Gastroesophageal sphincter (tissue), 4 donors: ENCODE results near the gene SGMS2. TPM values are rescaled to one million over a fixed set of nuclear protein-coding genes. Genes with fewer than 3 reads are reported as not detected.

Experiments
- ATAC-seq: fragments of 150-250 bp; one replicate; pipeline ENCODE4 v1.9.1; 2016; ENCODE audit warnings: mild to moderate bottlenecking, moderate library complexity
- H3K27ac ChIP-seq, 4 donors: fragments of 200-600 bp; sonication (generic) in 3 of 4; 1 replicate in 3 of 4; 2 replicates in 1 of 4; pipeline ENCODE4 v1.5.1; 2016 to 2019
- H3K27me3 ChIP-seq: fragments of 200-600 bp; sonication (generic); one replicate; pipeline ENCODE4 v1.5.1; 2019
- H3K36me3 ChIP-seq, 2 donors: fragments of 200-600 bp; sonication (generic); one replicate each; pipeline ENCODE4 v1.5.1; 2019; ENCODE audit warnings: control low read depth in 1 of 2
- H3K4me1 ChIP-seq, 3 donors: fragments of 200-600 bp; sonication (generic); 1 replicate in 2 of 3; 2 replicates in 1 of 3; pipeline ENCODE4 v1.5.1; 2016 to 2019; ENCODE audit warnings: control low read depth in 2 of 3
- H3K4me3 ChIP-seq, 2 donors: fragments of 200-600 bp; sonication (generic); one replicate each; pipeline ENCODE4 v1.5.1; 2019; ENCODE audit warnings: mild to moderate bottlenecking in 1 of 2, moderate library complexity in 1 of 2
- H3K9me3 ChIP-seq, 3 donors: fragments of 200-600 bp; sonication (generic); one replicate each; pipeline ENCODE4 v1.5.1; 2017 to 2019; ENCODE audit warnings: control low read depth in 2 of 3
- CTCF ChIP-seq, 4 experiments: fragments of 200-600 bp in 2 of 4; fragments of 450-650 bp in 2 of 4; sonication (generic) in 1 of 4; IDR thresholded peaks; one replicate each; pipeline ENCODE4 v1.5.1; 2017 to 2019; ENCODE audit warnings: antibody characterized with exemption in 4 of 4, mild to moderate bottlenecking in 2 of 4, moderate library complexity in 2 of 4
- EP300 ChIP-seq: sonication (generic); formaldehyde crosslinking; IDR thresholded peaks from one replicate; pipeline ENCODE4 v1.6.1; 2017; ENCODE audit warnings: antibody characterized with exemption, mild to moderate bottlenecking
- POLR2A ChIP-seq, 2 donors: fragments of 450-650 bp; IDR thresholded peaks; one replicate each; pipeline ENCODE4 v1.6.1; 2017; ENCODE audit warnings: antibody characterized with exemption in 2 of 2, mild to moderate bottlenecking in 2 of 2, moderate library complexity in 1 of 2
- POLR2AphosphoS5 ChIP-seq: sonication (generic); formaldehyde crosslinking; IDR thresholded peaks from one replicate; pipeline ENCODE4 v1.6.1; 2017; ENCODE audit warnings: antibody characterized with exemption
- WGBS, 2 donors: methylation state at CpG; one replicate each; pipeline ENCODE4 v1.1.5; 2018; ENCODE audit warnings: low coverage in 1 of 2; 5-methylcytosine and 5-hydroxymethylcytosine counted together
- total RNA-seq, 4 donors: library from RNA; depleted of rRNA; stranded (reverse); fragments of >200 nt; gene quantifications; one replicate each; pipeline ENCODE4 v1.1.0, GENCODE V29; 2016

The SGMS2 gene
- total RNA-seq: 100 to 1,000 TPM; 170 to 499 (median 277) TPM

- peaks cover 0 to 43% (median 0%) of the 10 kb centered on the region in 3 donors for H3K4me1 ChIP-seq
- WGBS, 2 donors: 0% methylated on average over 4 to 12 of the region's 65 CpGs
- ATAC-seq: peak; percentile 96
- no peaks in the 10 kb centered on the region for H3K27me3 ChIP-seq
- H3K36me3 ChIP-seq: no peaks in the 10 kb centered on the region
- TF ChIP-seq EP300 (no peak), POLR2AphosphoS5 (peak; percentile 94), POLR2A (IDR thresholded peaks at IDR 0.05) (peak; percentile 56 to 89), CTCF (IDR thresholded peaks at IDR 0.05) (peak in 2 of 4 experiments; percentile 5 to 11)
- H3K27ac ChIP-seq: peak within 1 kb of the TSS; percentile 91 to 99 (median 97)
- H3K9me3 ChIP-seq: no peaks in the 10 kb centered on the region
- H3K4me3 ChIP-seq: peak within 1 kb of the TSS; percentile 80 to 83
Observed at GRCh38 chr4:107824350-107825071, at the start of gene SGMS2. Gene SGMS2, plus strand, starts transcription at chr4:107824932. Its CDS starts 70,622 bp downstream, at chr4:107895554.

- Histone ChIP-seq H3K4me3 (no peak overlapping the region), H3K4me1 (no peaks in the 10 kb centered on the region), H3K27ac (no peak overlapping the region), H3K27me3 (no peaks in the 10 kb centered on the region), H3K9me3 (no peaks in the 10 kb centered on the region), H3K36me3 (no peaks in the 10 kb centered on the region)
- ATAC-seq: no peak
- TF ChIP-seq POLR2A (IDR thresholded peaks at IDR 0.05): no peak
- TF ChIP-seq EP300: no peak
- no peak for TF ChIP-seq CTCF (IDR thresholded peaks at IDR 0.05)
- TF ChIP-seq POLR2AphosphoS5: no peak
Observed at GRCh38 chr4:107777890-107778289, 46.8 kb upstream of the SGMS2 start.

- no peak for ATAC-seq
- H3K27ac ChIP-seq: no peak overlapping the region
- no peaks in the 10 kb centered on the region for H3K27me3 ChIP-seq
- no peaks in the 10 kb centered on the region for H3K36me3 ChIP-seq
- TF ChIP-seq POLR2AphosphoS5 (no peak), CTCF (IDR thresholded peaks at IDR 0.05) (no peak), EP300 (no peak), POLR2A (IDR thresholded peaks at IDR 0.05) (no peak)
- 78 to 80% methylated on average over 2 of the region's 2 CpGs for WGBS, 2 donors
- no peaks in the 10 kb centered on the region for H3K9me3 ChIP-seq
- H3K4me3 ChIP-seq: no peak overlapping the region
- H3K4me1 ChIP-seq: no peaks in the 10 kb centered on the region
Observed at GRCh38 chr4:107778784-107779530, 45.8 kb upstream of the SGMS2 start.

- TF ChIP-seq CTCF (IDR thresholded peaks at IDR 0.05): no peak
- no peak for TF ChIP-seq POLR2AphosphoS5
- no peak for TF ChIP-seq POLR2A (IDR thresholded peaks at IDR 0.05)
- no peak for TF ChIP-seq EP300
- no peaks in the 10 kb centered on the region for H3K27me3 ChIP-seq
- H3K36me3 ChIP-seq: no peaks in the 10 kb centered on the region
- WGBS, 2 donors: 93% methylated on average over 2 of the region's 2 CpGs; no CpG with 5 or more reads in 1 of the 2 donors
- H3K4me3 ChIP-seq: no peak overlapping the region
- no peaks in the 10 kb centered on the region for H3K4me1 ChIP-seq
- no peaks in the 10 kb centered on the region for H3K9me3 ChIP-seq
- H3K27ac ChIP-seq: no peak overlapping the region
- ATAC-seq: no peak
Observed at GRCh38 chr4:107780665-107781064, 44.1 kb upstream of the SGMS2 start.
